Uterus (tissue), 2 donors: ENCODE data around the gene IDH3A.

Experiments
- POLR2A ChIP-seq, 2 donors: fragments of 450-650 bp; IDR thresholded peaks; one replicate each; pipeline ENCODE4 v1.6.1; 2016; ENCODE audit warnings: antibody characterized with exemption in 2 of 2, mild to moderate bottlenecking in 1 of 2, moderate library complexity in 1 of 2
- TF ChIP-seq, protein P1 (sequence below), 4 experiments: fragments of 200-600 bp in 2 of 4; fragments of 450-650 bp in 2 of 4; sonication (generic) in 2 of 4; IDR thresholded peaks; one replicate each; pipeline ENCODE4 v1.5.1; 2016 to 2019; ENCODE audit warnings: antibody characterized with exemption in 4 of 4, mild to moderate bottlenecking in 2 of 4, moderate library complexity in 1 of 4

DNA sequence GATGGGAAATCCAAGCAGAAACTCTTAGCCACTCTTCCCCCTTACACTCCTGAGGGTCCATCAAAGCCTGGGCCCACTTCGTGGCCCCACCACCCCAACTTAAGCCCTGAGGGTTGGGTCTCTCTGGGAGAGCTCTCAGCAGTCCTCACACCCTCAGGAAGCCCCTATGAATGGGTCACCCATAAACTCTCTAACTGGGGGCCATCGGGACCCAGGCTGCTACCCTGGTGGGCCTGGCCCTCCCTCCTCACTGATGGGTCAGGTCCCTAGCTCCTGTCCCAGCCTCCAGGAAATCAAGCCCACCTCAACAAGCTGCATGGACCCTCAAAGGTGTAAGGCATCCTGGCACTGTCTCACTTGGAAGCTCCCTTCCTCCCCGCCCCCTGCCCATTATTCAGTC lies 37.4 kb upstream of the IDH3A start:
- TF ChIP-seq, protein P1, sequence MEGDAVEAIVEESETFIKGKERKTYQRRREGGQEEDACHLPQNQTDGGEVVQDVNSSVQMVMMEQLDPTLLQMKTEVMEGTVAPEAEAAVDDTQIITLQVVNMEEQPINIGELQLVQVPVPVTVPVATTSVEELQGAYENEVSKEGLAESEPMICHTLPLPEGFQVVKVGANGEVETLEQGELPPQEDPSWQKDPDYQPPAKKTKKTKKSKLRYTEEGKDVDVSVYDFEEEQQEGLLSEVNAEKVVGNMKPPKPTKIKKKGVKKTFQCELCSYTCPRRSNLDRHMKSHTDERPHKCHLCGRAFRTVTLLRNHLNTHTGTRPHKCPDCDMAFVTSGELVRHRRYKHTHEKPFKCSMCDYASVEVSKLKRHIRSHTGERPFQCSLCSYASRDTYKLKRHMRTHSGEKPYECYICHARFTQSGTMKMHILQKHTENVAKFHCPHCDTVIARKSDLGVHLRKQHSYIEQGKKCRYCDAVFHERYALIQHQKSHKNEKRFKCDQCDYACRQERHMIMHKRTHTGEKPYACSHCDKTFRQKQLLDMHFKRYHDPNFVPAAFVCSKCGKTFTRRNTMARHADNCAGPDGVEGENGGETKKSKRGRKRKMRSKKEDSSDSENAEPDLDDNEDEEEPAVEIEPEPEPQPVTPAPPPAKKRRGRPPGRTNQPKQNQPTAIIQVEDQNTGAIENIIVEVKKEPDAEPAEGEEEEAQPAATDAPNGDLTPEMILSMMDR (IDR thresholded peaks at IDR 0.05), result no peak
- TF ChIP-seq POLR2A (IDR thresholded peaks at IDR 0.05), result no peak
